Measurements from ENCODE around the gene KRT32.

DNA sequence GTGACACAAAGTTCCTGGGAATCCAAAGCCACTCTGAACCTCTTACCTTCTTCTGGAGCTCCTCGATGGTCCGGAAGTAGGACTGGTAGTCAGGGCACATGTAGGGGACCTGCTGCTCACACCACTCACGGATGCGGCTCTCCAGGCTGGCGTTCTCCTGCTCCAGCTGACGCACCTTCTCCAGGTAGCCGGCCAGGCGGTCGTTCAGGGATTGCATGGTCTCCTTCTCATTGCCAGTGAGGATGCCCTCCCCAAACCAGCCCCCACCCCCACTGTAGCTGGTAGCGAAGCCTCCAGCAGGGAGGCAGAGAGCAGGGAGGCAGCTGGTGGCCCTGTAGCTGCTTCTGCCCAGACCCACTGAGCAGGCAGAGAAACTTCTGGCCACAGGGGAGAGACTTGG, 13.4 kb upstream of the KRT32 start:
- TF ChIP-seq, protein P1, sequence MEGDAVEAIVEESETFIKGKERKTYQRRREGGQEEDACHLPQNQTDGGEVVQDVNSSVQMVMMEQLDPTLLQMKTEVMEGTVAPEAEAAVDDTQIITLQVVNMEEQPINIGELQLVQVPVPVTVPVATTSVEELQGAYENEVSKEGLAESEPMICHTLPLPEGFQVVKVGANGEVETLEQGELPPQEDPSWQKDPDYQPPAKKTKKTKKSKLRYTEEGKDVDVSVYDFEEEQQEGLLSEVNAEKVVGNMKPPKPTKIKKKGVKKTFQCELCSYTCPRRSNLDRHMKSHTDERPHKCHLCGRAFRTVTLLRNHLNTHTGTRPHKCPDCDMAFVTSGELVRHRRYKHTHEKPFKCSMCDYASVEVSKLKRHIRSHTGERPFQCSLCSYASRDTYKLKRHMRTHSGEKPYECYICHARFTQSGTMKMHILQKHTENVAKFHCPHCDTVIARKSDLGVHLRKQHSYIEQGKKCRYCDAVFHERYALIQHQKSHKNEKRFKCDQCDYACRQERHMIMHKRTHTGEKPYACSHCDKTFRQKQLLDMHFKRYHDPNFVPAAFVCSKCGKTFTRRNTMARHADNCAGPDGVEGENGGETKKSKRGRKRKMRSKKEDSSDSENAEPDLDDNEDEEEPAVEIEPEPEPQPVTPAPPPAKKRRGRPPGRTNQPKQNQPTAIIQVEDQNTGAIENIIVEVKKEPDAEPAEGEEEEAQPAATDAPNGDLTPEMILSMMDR (IDR thresholded peaks at IDR 0.05), result no peak
- TF ChIP-seq, protein P2, sequence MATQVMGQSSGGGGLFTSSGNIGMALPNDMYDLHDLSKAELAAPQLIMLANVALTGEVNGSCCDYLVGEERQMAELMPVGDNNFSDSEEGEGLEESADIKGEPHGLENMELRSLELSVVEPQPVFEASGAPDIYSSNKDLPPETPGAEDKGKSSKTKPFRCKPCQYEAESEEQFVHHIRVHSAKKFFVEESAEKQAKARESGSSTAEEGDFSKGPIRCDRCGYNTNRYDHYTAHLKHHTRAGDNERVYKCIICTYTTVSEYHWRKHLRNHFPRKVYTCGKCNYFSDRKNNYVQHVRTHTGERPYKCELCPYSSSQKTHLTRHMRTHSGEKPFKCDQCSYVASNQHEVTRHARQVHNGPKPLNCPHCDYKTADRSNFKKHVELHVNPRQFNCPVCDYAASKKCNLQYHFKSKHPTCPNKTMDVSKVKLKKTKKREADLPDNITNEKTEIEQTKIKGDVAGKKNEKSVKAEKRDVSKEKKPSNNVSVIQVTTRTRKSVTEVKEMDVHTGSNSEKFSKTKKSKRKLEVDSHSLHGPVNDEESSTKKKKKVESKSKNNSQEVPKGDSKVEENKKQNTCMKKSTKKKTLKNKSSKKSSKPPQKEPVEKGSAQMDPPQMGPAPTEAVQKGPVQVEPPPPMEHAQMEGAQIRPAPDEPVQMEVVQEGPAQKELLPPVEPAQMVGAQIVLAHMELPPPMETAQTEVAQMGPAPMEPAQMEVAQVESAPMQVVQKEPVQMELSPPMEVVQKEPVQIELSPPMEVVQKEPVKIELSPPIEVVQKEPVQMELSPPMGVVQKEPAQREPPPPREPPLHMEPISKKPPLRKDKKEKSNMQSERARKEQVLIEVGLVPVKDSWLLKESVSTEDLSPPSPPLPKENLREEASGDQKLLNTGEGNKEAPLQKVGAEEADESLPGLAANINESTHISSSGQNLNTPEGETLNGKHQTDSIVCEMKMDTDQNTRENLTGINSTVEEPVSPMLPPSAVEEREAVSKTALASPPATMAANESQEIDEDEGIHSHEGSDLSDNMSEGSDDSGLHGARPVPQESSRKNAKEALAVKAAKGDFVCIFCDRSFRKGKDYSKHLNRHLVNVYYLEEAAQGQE (IDR thresholded peaks at IDR 0.05; ENCODE audit: insufficient read depth in 1 of 2, low read depth in 2 of 2, low read length in 1 of 2), result no peak
- no peak for TF ChIP-seq POLR2AphosphoS5 (IDR thresholded peaks at IDR 0.05; ENCODE audit: low read depth, low read length)
- no peak for TF ChIP-seq TCF7L2 (IDR thresholded peaks at IDR 0.05; ENCODE audit: low read depth, low read length)

Data from Panc1 (cell line).